Endodermal cell (in vitro differentiated cells): Measurements from ENCODE around the gene RAB15. TPM values are rescaled to one million over a fixed set of nuclear protein-coding genes. Genes with fewer than 3 reads are reported as not detected.

ENCODE experiments used
- DNase-seq: peaks from one replicate; pipeline ENCODE4 v3.0.0-alpha.2; 2017
- H3K27ac ChIP-seq: 2 replicates; pipeline ENCODE4 v1.5.1; 2013; ENCODE audit warnings: mild to moderate bottlenecking, low read depth, low read length, moderate library complexity
- H3K27me3 ChIP-seq: 2 replicates; pipeline ENCODE4 v1.6.1; 2013; ENCODE audit warnings: mild to moderate bottlenecking, low read length, moderate library complexity; ENCODE audit not compliant: insufficient read depth, control insufficient read depth, poor library complexity, severe bottlenecking
- H3K36me3 ChIP-seq: 2 replicates; pipeline ENCODE4 v1.7.0; 2013; ENCODE audit warnings: mild to moderate bottlenecking, low read length, moderate library complexity; ENCODE audit not compliant: control insufficient read depth, insufficient read depth
- H3K4me1 ChIP-seq: one replicate; pipeline ENCODE4 v1.7.0; 2013; ENCODE audit warnings: low read length; ENCODE audit not compliant: control insufficient read depth, insufficient read depth
- H3K4me3 ChIP-seq: 2 replicates; pipeline ENCODE4 v1.5.1; 2013; ENCODE audit warnings: mild to moderate bottlenecking, low read length, moderate library complexity
- H3K9ac ChIP-seq: 2 replicates; pipeline ENCODE4 v1.6.1; 2013; ENCODE audit warnings: mild to moderate bottlenecking, low read length, moderate library complexity; ENCODE audit not compliant: poor library complexity, severe bottlenecking; ENCODE audit errors: extremely low read depth
- H3K9me3 ChIP-seq: 2 replicates; pipeline ENCODE4 v1.6.1; 2013; ENCODE audit warnings: mild to moderate bottlenecking, low read length, moderate library complexity; ENCODE audit not compliant: control insufficient read depth
- H3K27ac Mint-ChIP-seq: 2 replicates; pipeline ENCODE4 v1.8.0; 2020; ENCODE audit warnings: mixed read lengths
- H3K27me3 Mint-ChIP-seq: 2 replicates; pipeline ENCODE4 v1.8.0; 2021; ENCODE audit warnings: mild to moderate bottlenecking, mixed read lengths; ENCODE audit not compliant: insufficient read depth
- H3K36me3 Mint-ChIP-seq: 2 replicates; pipeline ENCODE4 v1.8.0; 2020; ENCODE audit warnings: low read depth, mixed read lengths
- H3K4me1 Mint-ChIP-seq: 2 replicates; pipeline ENCODE4 v1.8.0; 2020; ENCODE audit warnings: mixed read lengths
- H3K4me3 Mint-ChIP-seq: 2 replicates; pipeline ENCODE4 v1.8.0; 2020; ENCODE audit warnings: mild to moderate bottlenecking, moderate library complexity, mixed read lengths
- H3K9me3 Mint-ChIP-seq: 2 replicates; pipeline ENCODE4 v1.8.0; 2020; ENCODE audit warnings: mild to moderate bottlenecking, mixed read lengths
- CTCF ChIP-seq: fragments of 200-600 bp; sonication (generic); conservative IDR thresholded peaks from 2 replicates; pipeline ENCODE4 v1.5.0; 2021; ENCODE audit warnings: antibody characterized with exemption, mild to moderate bottlenecking
- WGBS, 2 experiments: methylation state at CpG; one replicate each; pipeline versions ENCODE4 v1.1.5 to v1.1.7; 2013; ENCODE audit warnings: missing lambda C conversion rate in 2 of 2, mixed read lengths in 1 of 2; ENCODE audit not compliant: insufficient coverage in 1 of 2, insufficient read length in 1 of 2; 5-methylcytosine and 5-hydroxymethylcytosine counted together
- total RNA-seq, 2 donors: library from RNA; stranded (reverse); fragmentation: NEBNext Ultra II Directional in 1 of 2; extraction: Animal tissue kit (Norgen Biotek cat#: 25700) in 1 of 2; gene quantifications; 2 replicates in 1 of 2; 3 replicates in 1 of 2; pipeline ENCODE4 v1.2.1, GENCODE V29; 2021

RAB15 gene
- total RNA-seq, 2 donors from 2014 or later = 48.7 to 77.2 TPM

DNA sequence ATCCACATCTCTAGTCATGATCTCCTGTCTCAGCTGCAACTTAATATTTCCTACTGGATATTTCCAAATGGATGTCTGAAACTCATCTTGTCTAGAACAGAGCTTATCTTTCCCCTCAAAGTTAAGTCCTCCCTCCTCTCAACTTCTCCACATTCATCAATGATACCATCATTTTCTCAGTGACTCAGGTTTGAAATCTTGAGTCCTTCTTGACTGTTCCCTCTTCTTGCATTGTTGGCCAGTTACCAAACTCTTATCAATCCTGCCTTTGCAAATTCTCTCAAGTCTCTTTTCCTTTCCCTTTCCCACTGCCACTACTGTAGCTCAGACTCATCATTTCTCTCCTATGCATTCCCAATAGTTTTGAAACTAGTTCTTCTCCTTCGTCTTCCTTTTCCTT, 72.2 kb downstream of the RAB15 start:
- Mint-ChIP-seq H3K27me3 (peaks cover 15% of the 10 kb centered on the region), H3K27ac (no peak overlapping the region), H3K36me3 (no peaks in the 10 kb centered on the region), H3K9me3 (no peaks in the 10 kb centered on the region), H3K4me3 (no peak overlapping the region), H3K4me1 (no peaks in the 10 kb centered on the region)
- H3K36me3 ChIP-seq = no peaks in the 10 kb centered on the region
- no peak overlapping the region for H3K4me3 ChIP-seq
- H3K27me3 ChIP-seq = no peaks in the 10 kb centered on the region
- H3K9me3 ChIP-seq = no peaks in the 10 kb centered on the region
- WGBS, 2 experiments = 100% methylated on average over 1 of the region's 1 CpG; no CpG with 5 or more reads in 1 of the 2 experiments
- no peak for DNase-seq
- no peak overlapping the region for H3K9ac ChIP-seq
- H3K27ac ChIP-seq = no peak overlapping the region
- no peaks in the 10 kb centered on the region for H3K4me1 ChIP-seq
- TF ChIP-seq CTCF = no peak

Other genes with a start within 250 kb of the RAB15 start
- gene SPTB, start 92.4 kb downstream of the RAB15 start, total RNA-seq = 1 to 10 TPM in 1 of 2 donors, under 1 TPM in 1; 0.77 to 1.4 TPM
- 10 to 100 TPM; 56.7 to 63.2 TPM for gene CHURC1, start 57.9 kb downstream of the RAB15 start, total RNA-seq
- gene GPX2, start 29.6 kb downstream of the RAB15 start, total RNA-seq = 1 to 10 TPM; 2.6 to 3.7 TPM
- gene FNTB, start 14.6 kb upstream of the RAB15 start, total RNA-seq = 10 to 100 TPM; 17.2 to 21.3 TPM
- 10 to 100 TPM; 44.3 to 49.0 TPM for gene MAX, start 130.2 kb upstream of the RAB15 start, total RNA-seq